Measurements from ENCODE around the gene ALKBH8. TPM values are rescaled to one million over a fixed set of nuclear protein-coding genes. Genes with fewer than 3 reads are reported as not detected.
"Not testable (repeated sequence)": the region's sequence is repeated elsewhere in the genome, so short reads cannot be mapped to it uniquely, and the experiment has no call there.

The ALKBH8 gene
- total RNA-seq, 1 donor from 2014 or later = 7.2 TPM

GRCh38 chr11:107567739-107568335, 2.3 kb upstream of the ALKBH8 start:
- H3K4me1 Mint-ChIP-seq = peaks cover 38% of the 10 kb centered on the region
- peaks cover 5% of the 10 kb centered on the region for H3K27me3 Mint-ChIP-seq (ENCODE audit: low read depth)
- no peak overlapping the region for H3K4me3 Mint-ChIP-seq
- DNase-seq (ENCODE audit: low spot score in 2 of 2, unreplicated experiment in 2 of 2) = no peak
- H3K9me3 Mint-ChIP-seq = no peaks in the 10 kb centered on the region
- H3K27ac Mint-ChIP-seq = peak overlapping the region; percentile 37
- no peak for TF ChIP-seq CTCF (IDR thresholded peaks at IDR 0.05; ENCODE audit: unreplicated experiment)
- H3K36me3 Mint-ChIP-seq = no peaks in the 10 kb centered on the region

GRCh38 chr11:107566569-107566968, 1.0 kb upstream of the ALKBH8 start:
- no peak for DNase-seq (ENCODE audit: low spot score in 2 of 2, unreplicated experiment in 2 of 2)
- Mint-ChIP-seq H3K4me1 (peaks cover 37% of the 10 kb centered on the region), H3K36me3 (no peaks in the 10 kb centered on the region), H3K9me3 (no peaks in the 10 kb centered on the region), H3K27ac (no peak overlapping the region), H3K4me3 (peak overlapping the region; percentile 85), H3K27me3 (ENCODE audit: low read depth) (peaks cover under 1% of the 10 kb centered on the region)
- TF ChIP-seq CTCF (IDR thresholded peaks at IDR 0.05; ENCODE audit: unreplicated experiment) = no peak

- not testable (repeated sequence) for H3K36me3 Mint-ChIP-seq; DNase-seq (ENCODE audit: low spot score in 2 of 2, unreplicated experiment in 2 of 2); H3K27me3 Mint-ChIP-seq (ENCODE audit: low read depth); H3K9me3 Mint-ChIP-seq
- Mint-ChIP-seq H3K4me3 (peak overlapping the region; percentile 85), H3K4me1 (peaks cover 37% of the 10 kb centered on the region), H3K27ac (peak overlapping the region; percentile 63)
Measured at GRCh38 chr11:107565955-107566501, 493 bp upstream of the ALKBH8 start.

GRCh38 chr11:107564877-107565218, 687 bp downstream of the ALKBH8 start:
- Mint-ChIP-seq H3K9me3 (no peaks in the 10 kb centered on the region), H3K27me3 (ENCODE audit: low read depth) (no peaks in the 10 kb centered on the region), H3K4me3 (peak overlapping the region; percentile 85), H3K4me1 (peaks cover 37% of the 10 kb centered on the region), H3K36me3 (no peaks in the 10 kb centered on the region), H3K27ac (peak overlapping the region; percentile 63)
- no peak for DNase-seq (ENCODE audit: low spot score in 2 of 2, unreplicated experiment in 2 of 2)
- no peak for TF ChIP-seq CTCF (IDR thresholded peaks at IDR 0.05; ENCODE audit: unreplicated experiment)

- Mint-ChIP-seq H3K27me3 (ENCODE audit: low read depth) (no peaks in the 10 kb centered on the region), H3K9me3 (no peaks in the 10 kb centered on the region), H3K27ac (no peak overlapping the region), H3K4me1 (peaks cover 37% of the 10 kb centered on the region), H3K36me3 (no peaks in the 10 kb centered on the region), H3K4me3 (peak overlapping the region; percentile 30)
- TF ChIP-seq CTCF (IDR thresholded peaks at IDR 0.05; ENCODE audit: unreplicated experiment) = peak; percentile 62
- DNase-seq (ENCODE audit: low spot score in 2 of 2, unreplicated experiment in 2 of 2) = no peak
Measured at GRCh38 chr11:107563702-107564101, 1.8 kb downstream of the ALKBH8 start.

- Mint-ChIP-seq H3K27me3 (ENCODE audit: low read depth) (no peaks in the 10 kb centered on the region), H3K9me3 (no peaks in the 10 kb centered on the region), H3K36me3 (no peaks in the 10 kb centered on the region), H3K27ac (no peak overlapping the region), H3K4me1 (peaks cover 36% of the 10 kb centered on the region), H3K4me3 (no peak overlapping the region)
- no peak for TF ChIP-seq CTCF (IDR thresholded peaks at IDR 0.05; ENCODE audit: unreplicated experiment)
- no peak for DNase-seq (ENCODE audit: low spot score in 2 of 2, unreplicated experiment in 2 of 2)
Measured at GRCh38 chr11:107562647-107563208, 2.8 kb downstream of the ALKBH8 start.
